NOMO-1 treated with DMSO at 0.1 percent for 48 hours (cell line): ENCODE results near the gene SHMT2.

ENCODE experiments used
- DNase-seq: peaks from one replicate; lab custom pipeline; 2025; ENCODE audit not compliant: unreplicated experiment; lab: John Stamatoyannopoulos, UW

Gene SHMT2

GRCh38 chr12:57213763-57214397 lies 15.6 kb upstream of the SHMT2 start:
- DNase-seq = no peak

- DNase-seq = peak; percentile 52
These were observed 15.1 kb upstream of the SHMT2 start for GRCh38 chr12:57214398-57214781.

GRCh38 chr12:57215065-57215464 lies 14.4 kb upstream of the SHMT2 start:
- no peak for DNase-seq

GRCh38 chr12:57215668-57216013 lies 13.9 kb upstream of the SHMT2 start:
- no peak for DNase-seq

- no peak for DNase-seq
These were observed 13.2 kb upstream of the SHMT2 start, which contains the start of gene NXPH4 for GRCh38 chr12:57216014-57216911. Gene NXPH4, plus strand, starts transcription at chr12:57216794. Its CDS starts 176 bp downstream, at chr12:57216970.

- no peak for DNase-seq
These were observed 12.3 kb upstream of the SHMT2 start for GRCh38 chr12:57216921-57217879.

GRCh38 chr12:57218030-57218853 lies 11.3 kb upstream of the SHMT2 start:
- DNase-seq = no peak

GRCh38 chr12:57219205-57219992 lies 10.1 kb upstream of the SHMT2 start:
- no peak for DNase-seq

- DNase-seq = no peak
These were observed 9.3 kb upstream of the SHMT2 start for GRCh38 chr12:57219993-57220754.

GRCh38 chr12:57220770-57221168 lies 8.7 kb upstream of the SHMT2 start:
- no peak for DNase-seq

GRCh38 chr12:57221169-57221917 lies 8.2 kb upstream of the SHMT2 start:
- no peak for DNase-seq

GRCh38 chr12:57222286-57223190 lies 7.0 kb upstream of the SHMT2 start:
- DNase-seq = no peak

- no peak for DNase-seq
These were observed 6.0 kb upstream of the SHMT2 start for GRCh38 chr12:57223191-57224165.

GRCh38 chr12:57224278-57224972 lies 5.1 kb upstream of the SHMT2 start:
- DNase-seq = no peak

- DNase-seq = peak; percentile 33
These were observed 4.4 kb upstream of the SHMT2 start for GRCh38 chr12:57224973-57225679.
